SJSA1 (cell line): ENCODE measurements around the gene ARSA. TPM values are rescaled to one million over a fixed set of nuclear protein-coding genes. Genes with fewer than 3 reads are reported as not detected.
"Not testable (repeated sequence)": the region's sequence is repeated elsewhere in the genome, so short reads cannot be mapped to it uniquely, and the experiment has no call there.

Experiments
- DNase-seq, 2 experiments: peaks; one replicate each; pipeline ENCODE4 v3.0.0-alpha.2; 2015 to 2020; ENCODE audit warnings: low spot score in 2 of 2, low read depth in 1 of 2
- H3K27ac ChIP-seq: fragments of 250-450 bp; sonication (Bioruptor Pico); 2 replicates; pipeline ENCODE4 v1.5.1; 2020; ENCODE audit warnings: mild to moderate bottlenecking, moderate library complexity
- H3K27me3 ChIP-seq: fragments of 250-450 bp; sonication (Bioruptor Pico); replicated peaks from 2 replicates; pipeline ENCODE4 v1.5.1; 2020; ENCODE audit warnings: mild to moderate bottlenecking, moderate library complexity
- H3K36me3 ChIP-seq: fragments of 250-450 bp; sonication (Bioruptor Pico); 2 replicates; pipeline ENCODE4 v1.5.1; 2020; ENCODE audit warnings: mild to moderate bottlenecking
- H3K4me1 ChIP-seq: fragments of 250-450 bp; sonication (Bioruptor Pico); replicated peaks from 2 replicates; pipeline ENCODE4 v1.6.1; 2021; ENCODE audit warnings: mild to moderate bottlenecking
- H3K4me3 ChIP-seq: fragments of 250-450 bp; sonication (Bioruptor Pico); 2 replicates; pipeline ENCODE4 v1.5.1; 2020; ENCODE audit warnings: mild to moderate bottlenecking
- H3K9me3 ChIP-seq: fragments of 250-450 bp; sonication (Bioruptor Pico); replicated peaks from 2 replicates; pipeline ENCODE4 v1.5.1; 2020; ENCODE audit warnings: mild to moderate bottlenecking
- total RNA-seq: library from RNA; depleted of rRNA; stranded (reverse); fragments of >200 nt; shearing (Covaris generic); gene quantifications from 2 replicates; pipeline ENCODE4 v1.2.3, GENCODE V29; 2014

The ARSA gene
- total RNA-seq, 1 experiment from 2014 or later = 20.2 TPM

DNA sequence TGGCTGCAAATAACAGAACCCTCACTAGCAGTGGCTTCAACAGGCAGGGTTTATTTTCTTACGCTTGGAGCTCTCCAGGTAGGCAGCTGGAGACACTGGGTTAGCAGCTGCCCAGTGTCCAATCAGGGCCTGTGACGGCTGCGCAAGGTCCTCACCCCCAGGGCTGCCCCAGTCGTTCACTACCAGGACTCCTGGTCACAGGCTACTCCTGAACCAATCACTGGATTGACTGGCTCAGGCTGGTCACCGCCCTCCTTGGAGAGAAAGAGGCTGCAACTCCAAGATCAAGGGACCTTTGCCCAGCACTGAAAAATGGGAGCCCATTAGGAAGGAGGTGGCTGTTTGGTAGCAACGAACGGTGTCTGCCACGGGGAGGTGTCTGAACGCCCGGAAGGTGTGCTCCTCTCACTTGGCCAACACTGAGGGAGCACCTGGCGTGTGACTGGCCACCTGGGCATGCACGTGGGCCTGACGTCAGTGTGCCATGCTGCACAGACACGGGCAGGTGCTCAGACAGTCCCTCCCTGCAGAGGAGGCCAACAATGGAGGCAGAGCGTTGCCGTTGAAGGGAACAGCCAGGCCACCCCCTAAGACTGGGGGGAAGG lies 5.1 kb downstream of the ARSA start:
- Histone ChIP-seq H3K4me3 (no peak overlapping the region), H3K27ac (no peak overlapping the region), H3K9me3 (peaks cover 11% of the 10 kb centered on the region), H3K27me3 (peaks cover 30% of the 10 kb centered on the region), H3K36me3 (peaks cover 9% of the 10 kb centered on the region; the same call in 1 of the 2 replicates), H3K4me1 (peaks cover 26% of the 10 kb centered on the region)
- no peak for DNase-seq

DNA sequence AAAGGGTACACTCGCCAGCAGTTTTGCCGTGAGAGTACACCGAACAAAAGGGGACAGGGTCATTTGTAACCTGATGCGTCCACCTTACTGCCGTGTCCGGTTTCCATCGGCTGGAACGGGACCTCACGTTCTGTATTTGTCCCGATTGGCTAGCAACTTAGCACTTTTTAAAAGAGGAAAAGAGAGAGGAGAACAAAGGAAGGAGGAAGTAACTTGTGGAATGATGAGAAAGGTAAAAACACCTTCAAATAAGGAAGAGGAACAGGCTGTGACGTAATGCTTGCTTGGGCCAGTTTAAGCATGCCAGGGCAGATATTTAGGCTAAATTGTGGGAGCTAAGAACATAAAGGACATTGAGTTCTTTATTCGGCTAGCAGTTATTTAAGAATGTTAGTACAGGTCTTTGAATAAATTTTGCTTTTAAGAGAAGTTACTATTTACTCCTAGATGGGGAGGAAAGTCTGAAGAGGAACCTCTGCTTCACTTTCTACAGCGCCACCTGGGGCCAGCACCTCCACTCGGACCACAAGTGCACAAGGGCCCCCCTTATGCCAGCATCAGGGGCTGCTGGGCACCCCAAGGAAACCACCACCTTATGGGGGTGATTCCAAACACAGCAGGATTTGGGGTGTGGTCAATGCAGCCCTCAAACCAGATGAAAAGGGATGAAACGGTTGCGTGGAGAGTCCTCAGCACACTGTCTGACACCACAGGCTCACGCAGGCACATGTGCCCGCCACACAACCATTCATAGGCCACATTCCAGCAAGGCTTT lies 5.8 kb downstream of the ARSA start:
- Histone ChIP-seq H3K36me3 (peaks cover 6% of the 10 kb centered on the region; the same call in 1 of the 2 replicates), H3K9me3 (peaks cover 5% of the 10 kb centered on the region), H3K4me1 (peaks cover 19% of the 10 kb centered on the region), H3K27me3 (peaks cover 30% of the 10 kb centered on the region), H3K27ac (no peak overlapping the region), H3K4me3 (no peak overlapping the region)
- no peak for DNase-seq

GRCh38 chr22:50621356-50621880 lies 6.5 kb downstream of the ARSA start:
- Histone ChIP-seq H3K9me3 (peaks cover 4% of the 10 kb centered on the region; the same call in 1 of the 2 replicates), H3K4me3 (no peak overlapping the region), H3K27ac (no peak overlapping the region), H3K36me3 (peaks cover 6% of the 10 kb centered on the region; the same call in 1 of the 2 replicates), H3K4me1 (peaks cover 15% of the 10 kb centered on the region), H3K27me3 (peaks cover 30% of the 10 kb centered on the region)
- DNase-seq = no peak

DNA sequence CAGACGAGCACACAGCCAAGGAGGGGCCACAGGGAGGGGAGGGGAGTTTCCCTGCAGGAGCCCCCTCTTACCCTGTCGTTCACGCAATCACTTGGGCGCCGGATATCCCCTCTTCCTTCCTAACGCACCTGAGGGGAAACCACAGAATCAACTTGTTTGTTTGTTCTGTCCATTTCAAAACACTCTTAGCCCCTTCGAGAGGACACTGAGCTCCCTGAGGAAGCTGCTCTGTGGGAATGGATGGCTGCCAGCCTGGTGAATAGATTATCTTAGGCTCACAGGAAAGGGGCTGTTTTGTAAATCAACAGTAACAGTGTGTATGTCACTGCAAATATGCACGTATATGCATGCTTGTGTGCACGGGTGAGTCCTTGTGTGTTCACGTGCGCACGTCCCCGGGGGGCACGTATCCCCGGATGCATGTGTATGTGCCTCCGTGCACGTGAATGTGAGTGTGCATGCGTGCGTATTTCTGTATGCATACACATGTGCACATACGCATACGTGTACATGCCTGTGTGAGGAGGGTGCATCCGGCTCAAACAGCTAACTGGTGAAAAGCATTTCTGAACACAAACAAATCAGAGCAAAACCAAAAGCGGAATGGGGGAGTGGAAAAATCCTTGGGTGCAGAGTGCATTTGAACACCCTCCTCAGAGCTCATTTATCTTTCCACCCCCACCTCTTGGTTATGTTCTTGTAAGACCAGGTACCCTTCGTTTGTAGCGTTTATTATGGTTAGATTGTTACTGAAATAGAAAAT lies 7.2 kb downstream of the ARSA start:
- no peak overlapping the region for H3K4me3 ChIP-seq

DNA sequence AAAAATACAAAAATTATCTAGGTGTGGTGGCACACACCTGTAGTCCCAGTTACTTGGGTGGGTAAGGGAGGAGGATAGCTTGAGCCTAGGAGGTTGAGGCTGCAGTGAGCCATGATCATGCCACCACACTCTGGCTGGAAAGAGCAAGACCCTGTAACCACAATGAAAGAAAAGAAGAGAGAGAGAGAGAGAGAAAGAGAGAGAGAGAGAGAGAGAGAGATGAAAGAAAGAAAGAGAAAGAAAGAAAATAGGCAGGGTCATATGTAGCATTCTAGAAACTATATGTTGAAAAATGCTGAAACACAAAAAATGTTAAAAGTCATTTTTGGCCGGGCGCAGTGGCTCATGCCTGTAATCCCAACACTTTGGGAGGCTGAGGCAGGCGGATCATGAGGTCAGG lies 13.7 kb downstream of the ARSA start:
- not testable (repeated sequence) for H3K27ac ChIP-seq

More for the DNA sequence above, 7.2 kb downstream of the ARSA start:
- H3K36me3 ChIP-seq = peaks cover 2% of the 10 kb centered on the region; the same call in 1 of the 2 replicates
- H3K9me3 ChIP-seq = peaks cover 4% of the 10 kb centered on the region; the same call in 1 of the 2 replicates
- H3K4me1 ChIP-seq = peaks cover 15% of the 10 kb centered on the region
- DNase-seq = peak in 1 of 2 experiments; percentile 79
- H3K27ac ChIP-seq = no peak overlapping the region
- peaks cover 30% of the 10 kb centered on the region for H3K27me3 ChIP-seq

GRCh38 chr22:50613291-50613981 lies 14.5 kb downstream of the ARSA start:
- H3K9me3 ChIP-seq = no peaks in the 10 kb centered on the region
- no peak overlapping the region for H3K4me3 ChIP-seq
- peaks cover 44% of the 10 kb centered on the region for H3K27me3 ChIP-seq
- DNase-seq = no peak
- H3K4me1 ChIP-seq = no peaks in the 10 kb centered on the region
- H3K36me3 ChIP-seq = no peaks in the 10 kb centered on the region
- no peak overlapping the region for H3K27ac ChIP-seq

More for the DNA sequence above, 13.7 kb downstream of the ARSA start:
- H3K36me3 ChIP-seq, H3K4me1 ChIP-seq, DNase-seq, H3K4me3 ChIP-seq, H3K9me3 ChIP-seq: not testable (repeated sequence)
- H3K27me3 ChIP-seq = peaks cover 41% of the 10 kb centered on the region

DNA sequence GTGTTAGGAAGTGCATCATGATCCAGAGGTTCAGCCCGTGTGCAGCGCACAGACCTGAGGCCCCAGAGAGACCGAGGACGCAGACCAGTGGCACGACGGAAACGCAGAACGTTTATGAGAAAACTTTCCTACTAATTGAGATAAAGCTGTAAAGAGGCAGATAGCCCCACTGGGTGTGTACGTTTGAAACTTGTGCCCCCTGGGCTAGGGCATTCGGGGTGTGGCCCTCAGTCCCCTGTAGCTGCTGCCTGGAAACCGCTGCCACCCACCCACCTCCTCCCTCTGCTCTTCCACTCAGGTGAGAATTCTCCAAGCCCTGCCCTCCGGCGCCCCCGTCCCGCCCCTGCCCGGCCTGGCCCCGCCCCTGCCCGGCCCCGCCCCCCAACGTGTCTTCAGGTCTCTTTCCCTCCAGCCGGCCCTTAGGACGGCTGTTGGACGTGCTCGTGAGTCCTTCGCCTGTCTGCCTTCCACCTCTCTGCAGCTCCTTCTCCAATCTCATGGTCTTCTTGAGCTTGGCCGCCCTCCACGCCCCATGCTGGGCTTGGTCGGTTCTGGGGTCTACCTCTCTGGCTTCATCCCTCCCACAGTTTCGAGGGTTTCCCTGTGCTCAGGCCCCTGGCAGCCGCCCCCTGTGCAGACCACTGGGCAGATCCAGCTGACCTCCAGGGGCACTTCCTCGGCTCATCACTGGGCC lies 15.3 kb downstream of the ARSA start:
- peaks cover 48% of the 10 kb centered on the region for H3K27me3 ChIP-seq
- H3K4me1 ChIP-seq = no peaks in the 10 kb centered on the region
- H3K36me3 ChIP-seq = no peaks in the 10 kb centered on the region
- H3K9me3 ChIP-seq = no peaks in the 10 kb centered on the region
- H3K27ac ChIP-seq = no peak overlapping the region
- H3K4me3 ChIP-seq = no peak overlapping the region
- no peak for DNase-seq

DNA sequence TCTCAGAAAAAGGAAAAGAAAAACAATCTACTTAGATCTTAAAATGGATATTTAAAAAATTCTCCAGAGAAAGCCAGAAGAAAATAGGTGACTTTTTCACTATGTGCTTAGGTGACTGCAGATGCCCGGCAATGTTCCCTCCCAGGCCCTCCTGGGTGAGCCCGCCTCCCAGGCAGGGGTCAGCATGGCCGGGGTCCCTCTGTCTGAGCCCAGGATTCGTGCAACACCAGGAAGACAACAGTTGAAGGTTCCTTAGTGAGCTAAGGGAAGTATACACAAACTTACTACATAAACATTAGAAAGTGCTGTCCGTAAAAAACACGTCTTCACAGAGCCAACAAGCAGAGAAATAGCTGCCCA lies 15.8 kb downstream of the ARSA start:
- Histone ChIP-seq H3K9me3 (no peaks in the 10 kb centered on the region), H3K36me3 (no peaks in the 10 kb centered on the region), H3K4me1 (no peaks in the 10 kb centered on the region), H3K4me3 (no peak overlapping the region), H3K27me3 (peaks cover 53% of the 10 kb centered on the region), H3K27ac (no peak overlapping the region)
- DNase-seq = no peak

GRCh38 chr22:50611341-50612060 lies 16.5 kb downstream of the ARSA start:
- H3K4me3 ChIP-seq = no peak overlapping the region
- H3K27me3 ChIP-seq = peaks cover 58% of the 10 kb centered on the region
- H3K27ac ChIP-seq = no peak overlapping the region
- no peak for DNase-seq
- H3K9me3 ChIP-seq = no peaks in the 10 kb centered on the region
- H3K4me1 ChIP-seq = no peaks in the 10 kb centered on the region
- no peaks in the 10 kb centered on the region for H3K36me3 ChIP-seq

- Histone ChIP-seq H3K27ac (no peak overlapping the region), H3K4me3 (no peak overlapping the region), H3K9me3 (no peaks in the 10 kb centered on the region), H3K4me1 (no peaks in the 10 kb centered on the region), H3K36me3 (no peaks in the 10 kb centered on the region), H3K27me3 (peaks cover 63% of the 10 kb centered on the region)
- no peak for DNase-seq
Observed at GRCh38 chr22:50610581-50610980, 17.4 kb downstream of the ARSA start.

DNA sequence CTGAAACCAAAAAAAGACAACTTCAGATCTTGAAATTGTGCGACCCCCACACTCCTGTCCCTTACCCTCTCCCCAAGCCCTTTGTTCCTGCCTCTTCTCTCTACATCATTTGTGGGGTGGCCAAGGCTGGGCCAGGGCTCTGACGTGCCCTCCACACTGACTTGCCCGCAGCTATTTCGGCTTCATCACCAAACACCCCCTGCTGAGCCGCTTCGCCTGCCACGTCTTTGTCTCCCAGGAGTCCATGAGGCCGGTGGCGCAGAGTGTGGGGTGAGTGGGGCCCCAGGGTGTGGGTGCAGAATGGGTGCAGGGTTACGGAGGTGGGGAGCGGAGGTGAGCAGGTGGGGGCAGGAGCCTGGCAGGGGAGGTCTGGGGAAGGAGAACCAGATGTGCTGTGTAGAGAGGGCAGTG lies 17.9 kb downstream of the ARSA start:
- peak in 1 of 2 experiments; percentile 42 for DNase-seq
- no peaks in the 10 kb centered on the region for H3K36me3 ChIP-seq
- H3K27ac ChIP-seq = no peak overlapping the region
- H3K27me3 ChIP-seq = peaks cover 61% of the 10 kb centered on the region
- H3K4me3 ChIP-seq = no peak overlapping the region
- no peaks in the 10 kb centered on the region for H3K9me3 ChIP-seq
- no peaks in the 10 kb centered on the region for H3K4me1 ChIP-seq

GRCh38 chr22:50609599-50609998 lies 18.4 kb downstream of the ARSA start:
- Histone ChIP-seq H3K4me3 (no peak overlapping the region), H3K36me3 (no peaks in the 10 kb centered on the region), H3K9me3 (no peaks in the 10 kb centered on the region), H3K27ac (no peak overlapping the region), H3K27me3 (peaks cover 60% of the 10 kb centered on the region), H3K4me1 (no peaks in the 10 kb centered on the region)
- no peak for DNase-seq
